GM18499 (cell line): ENCODE measurements around the gene OSBPL10.

Experiments used
- ATAC-seq: cut with Tn5 transposase; IDR thresholded peaks from one replicate; pipeline ENCODE4 v1.9.1; 2021; ENCODE audit warnings: moderate number of reproducible peaks; ENCODE audit not compliant: insufficient read depth, unreplicated experiment

The OSBPL10 gene

DNA sequence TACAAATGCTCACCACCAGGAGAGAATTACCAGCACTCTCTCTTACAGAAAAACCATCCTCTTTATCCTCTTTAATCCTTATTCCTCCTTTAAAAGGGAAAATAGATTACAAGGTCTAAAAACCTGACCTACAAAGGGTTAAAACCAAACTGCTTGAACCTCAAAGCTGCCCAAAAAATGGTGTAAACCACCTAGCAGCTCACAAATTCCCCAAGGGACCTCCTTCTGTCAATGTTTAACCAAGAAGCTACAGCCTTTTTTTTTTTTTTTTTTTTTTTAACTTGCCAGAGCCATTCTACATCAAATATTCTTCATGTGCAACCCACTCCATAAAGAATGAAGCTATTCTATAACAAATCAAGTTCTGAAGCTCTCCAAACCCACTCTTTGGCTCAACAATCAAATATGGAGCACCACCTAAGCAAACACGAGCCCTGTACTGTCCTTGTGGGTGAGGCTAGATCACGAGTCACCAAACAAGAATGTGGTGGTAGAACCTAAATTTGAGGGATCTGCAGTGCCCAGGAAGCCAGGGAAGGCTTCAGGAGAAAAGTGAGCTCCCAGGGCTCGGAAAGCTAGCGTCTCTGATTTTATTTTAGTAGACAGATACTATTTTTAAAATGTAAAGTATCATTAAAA, 20.1 kb downstream of the OSBPL10 start:
- no peak for ATAC-seq

GRCh38 chr3:31959951-31960792, 20.9 kb downstream of the OSBPL10 start:
- ATAC-seq = no peak

- ATAC-seq = no peak
These were observed 21.8 kb downstream of the OSBPL10 start for GRCh38 chr3:31959251-31959650.

- no peak for ATAC-seq
These were observed 22.3 kb downstream of the OSBPL10 start for GRCh38 chr3:31958701-31959152.

- ATAC-seq = no peak
These were observed 24.0 kb downstream of the OSBPL10 start for GRCh38 chr3:31957106-31957505.

DNA sequence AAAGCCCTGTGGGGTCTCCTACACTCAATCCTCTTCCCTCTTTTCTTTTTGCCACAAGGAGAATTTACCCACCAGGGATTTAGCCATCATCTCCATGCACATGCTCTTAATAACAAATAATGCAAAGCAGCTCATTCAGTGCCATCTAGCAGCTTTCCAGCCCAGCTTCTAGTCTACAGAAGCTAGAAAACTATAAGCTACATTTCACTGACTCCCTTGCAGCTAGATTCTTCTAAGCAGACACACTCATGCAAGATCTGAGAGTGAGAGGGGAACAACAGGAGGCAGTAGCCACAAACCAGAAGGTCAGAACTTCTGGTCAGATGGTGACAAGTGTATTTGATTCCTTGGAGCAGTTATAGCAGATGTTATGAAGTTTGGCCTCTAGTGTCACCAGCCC, 25.5 kb downstream of the OSBPL10 start:
- no peak for ATAC-seq

DNA sequence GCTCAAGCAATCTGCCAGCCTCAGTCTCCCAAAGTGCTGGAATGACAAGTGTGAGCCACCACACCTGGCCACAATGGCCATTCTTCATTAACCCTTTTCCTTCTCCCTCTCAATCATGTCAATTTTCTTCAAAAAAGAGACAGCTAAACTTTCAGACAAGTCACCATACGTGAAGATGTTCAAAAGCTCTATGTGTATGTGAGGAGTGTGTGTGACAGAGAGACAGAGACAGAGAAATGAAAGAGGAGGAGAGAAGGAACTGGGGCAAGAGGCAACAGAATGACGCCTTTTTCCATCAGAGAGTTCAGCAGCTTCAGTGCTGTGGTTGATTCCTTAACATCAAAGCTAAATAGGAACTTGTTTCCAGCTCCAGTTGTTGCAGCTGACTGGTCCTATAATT, 27.4 kb downstream of the OSBPL10 start:
- no peak for ATAC-seq

GRCh38 chr3:31953091-31953490, 28.0 kb downstream of the OSBPL10 start:
- no peak for ATAC-seq

DNA sequence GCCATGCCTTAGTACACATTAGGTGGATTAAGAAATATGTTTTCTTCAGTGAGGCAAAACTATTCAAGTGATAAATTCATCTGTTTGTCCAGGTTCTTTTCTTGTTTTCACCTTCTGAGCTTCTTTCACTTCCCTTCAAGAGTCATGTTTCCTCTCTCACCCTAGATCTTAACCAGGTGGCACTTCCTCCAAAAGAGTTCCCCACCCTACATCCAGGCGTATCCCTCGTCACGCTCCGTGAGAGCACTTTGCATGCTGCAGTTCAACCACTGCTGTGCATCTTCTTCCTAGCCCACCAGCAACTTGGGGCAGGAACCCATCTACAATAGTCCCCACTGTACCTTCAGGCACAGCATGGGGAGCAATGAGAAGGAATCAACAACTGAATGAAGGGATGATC, 28.9 kb downstream of the OSBPL10 start:
- ATAC-seq = peak; percentile 71

GRCh38 chr3:31948280-31948679, 32.8 kb downstream of the OSBPL10 start:
- ATAC-seq = no peak

- ATAC-seq = no peak
These were observed 33.4 kb downstream of the OSBPL10 start for GRCh38 chr3:31947671-31948091.

- no peak for ATAC-seq
These were observed 33.9 kb downstream of the OSBPL10 start for GRCh38 chr3:31947162-31947561.

- peak; percentile 36 for ATAC-seq
These were observed 34.5 kb downstream of the OSBPL10 start for GRCh38 chr3:31946484-31947081.

DNA sequence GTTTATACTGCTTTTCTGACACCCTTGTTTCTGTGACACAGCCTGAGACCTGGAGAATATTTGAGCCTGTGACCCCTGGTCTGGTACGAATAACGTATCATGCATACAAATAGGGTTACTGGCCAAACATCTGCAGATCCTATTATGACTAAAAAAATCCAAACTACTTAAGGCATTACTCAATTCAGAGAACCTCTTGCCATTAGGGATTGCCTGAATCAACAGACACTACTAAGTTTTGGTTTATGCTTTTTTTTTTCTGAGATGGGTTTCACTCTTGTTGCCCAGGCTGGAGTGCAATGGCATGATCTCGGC, 35.4 kb downstream of the OSBPL10 start:
- ATAC-seq = no peak

DNA sequence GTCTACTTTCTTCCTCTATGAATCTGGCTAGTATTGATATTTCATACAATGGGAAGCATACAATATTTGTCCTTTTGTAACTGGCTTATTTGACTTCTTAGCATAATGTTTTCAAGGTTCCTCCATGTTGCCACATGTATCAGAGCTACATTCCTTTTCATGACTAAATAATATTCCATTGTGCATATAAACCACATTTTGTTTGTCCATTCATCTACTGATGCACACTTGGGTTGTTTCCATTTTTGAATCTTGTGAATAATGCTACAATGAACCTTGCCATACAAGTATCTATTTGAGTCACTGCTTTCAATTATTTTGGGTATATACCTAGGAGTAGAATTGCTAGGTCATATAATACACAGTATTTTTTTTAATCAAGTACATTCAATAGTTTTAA, 38.0 kb downstream of the OSBPL10 start:
- ATAC-seq = no peak

- ATAC-seq = no peak
These were observed 38.6 kb downstream of the OSBPL10 start for GRCh38 chr3:31942446-31942845.

- ATAC-seq = no peak
These were observed 43.8 kb downstream of the OSBPL10 start for GRCh38 chr3:31937225-31937624.

GRCh38 chr3:31936420-31937060, 44.5 kb downstream of the OSBPL10 start:
- ATAC-seq = no peak

GRCh38 chr3:31934866-31935265, 46.2 kb downstream of the OSBPL10 start:
- no peak for ATAC-seq

- no peak for ATAC-seq
These were observed 47.0 kb downstream of the OSBPL10 start for GRCh38 chr3:31934018-31934417.

GRCh38 chr3:31932990-31933389, 48.1 kb downstream of the OSBPL10 start:
- ATAC-seq = no peak
